IPS DF 19.7 (cell line): ENCODE data around the gene ARNT2.

ENCODE experiments used
- DNase-seq: peaks from one replicate; pipeline ENCODE4 v3.0.0-alpha.2; 2013; ENCODE audit warnings: low read depth, low spot score

The ARNT2 gene

DNA sequence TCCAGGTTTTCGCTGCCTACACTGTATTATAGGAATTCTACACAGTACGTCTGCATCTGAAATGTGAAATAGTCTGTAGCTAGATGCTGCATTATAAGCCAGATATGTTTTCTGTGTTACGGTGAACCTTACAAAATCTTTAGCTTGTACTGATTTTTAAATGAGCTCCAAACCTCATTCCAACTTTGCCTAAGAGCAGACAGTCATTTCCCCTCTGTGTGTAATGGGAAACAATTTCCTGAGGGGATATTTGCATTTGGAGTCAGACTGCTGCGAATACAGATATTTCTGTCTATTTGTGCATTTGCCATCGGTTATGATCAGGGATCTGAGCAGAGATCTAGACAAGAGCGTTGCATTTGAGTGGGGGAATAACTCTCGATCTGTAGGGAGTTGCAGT, 37.5 kb downstream of the ARNT2 start:
- no peak for DNase-seq

DNA sequence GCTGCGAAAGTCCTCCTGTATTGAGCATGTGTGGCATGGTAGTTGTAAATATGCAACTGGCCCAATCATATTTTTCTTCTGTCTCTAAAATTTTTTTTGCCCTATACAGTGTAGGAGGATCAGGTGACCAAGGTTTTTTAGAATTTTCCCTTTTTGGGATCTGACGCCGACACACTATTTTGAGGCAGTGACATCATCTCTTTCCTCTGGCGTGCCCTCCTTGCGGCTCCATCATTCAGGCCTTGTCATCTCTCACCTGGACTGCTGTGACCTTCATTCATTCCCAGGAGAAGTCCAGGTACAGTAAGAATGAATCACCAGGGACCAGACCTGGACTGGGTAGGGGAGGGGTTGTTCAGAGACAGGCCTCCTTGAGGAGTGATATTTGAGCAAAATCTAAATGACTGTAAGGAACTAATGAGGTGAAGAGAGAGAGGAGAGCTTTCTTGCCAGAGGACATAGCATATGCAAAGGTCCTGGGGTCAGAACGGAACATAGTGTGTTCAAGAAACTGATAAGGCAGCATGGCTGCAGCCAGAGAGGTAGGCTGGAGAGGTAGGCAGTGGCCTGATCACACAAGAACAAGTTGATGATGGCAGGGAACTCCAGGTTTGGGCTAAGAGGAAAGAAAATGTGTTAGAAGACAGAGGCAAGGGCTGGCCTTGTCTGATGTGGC, 38.7 kb downstream of the ARNT2 start:
- no peak for DNase-seq

DNA sequence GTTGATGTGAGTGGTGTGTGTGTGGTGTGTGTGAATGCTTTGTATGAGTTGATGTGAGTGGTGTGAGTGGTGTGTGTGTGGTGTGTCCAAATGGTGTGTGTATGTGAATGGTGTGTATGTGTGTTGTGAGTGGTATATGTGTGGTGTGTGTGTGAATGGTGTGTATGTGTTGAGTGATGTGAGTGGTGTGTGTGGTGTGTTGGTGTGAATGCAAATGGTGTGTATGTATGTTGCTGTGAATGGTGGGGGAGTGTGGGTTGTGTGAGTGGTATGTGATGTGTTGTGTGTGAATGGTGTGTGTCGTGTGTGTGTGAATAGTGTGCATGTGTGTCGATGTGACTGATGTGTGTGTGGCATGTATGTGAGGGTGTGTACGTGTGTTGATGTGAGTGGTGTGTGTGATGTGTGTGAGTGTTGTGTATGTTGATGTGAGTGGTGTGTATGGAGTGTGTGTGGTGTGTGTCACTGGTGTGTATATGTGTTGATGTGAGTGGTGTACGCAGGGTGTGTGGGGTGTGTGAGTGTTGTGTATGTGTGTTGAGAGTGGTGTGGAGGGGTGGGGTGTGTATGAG, 40.6 kb downstream of the ARNT2 start:
- DNase-seq: no peak

DNA sequence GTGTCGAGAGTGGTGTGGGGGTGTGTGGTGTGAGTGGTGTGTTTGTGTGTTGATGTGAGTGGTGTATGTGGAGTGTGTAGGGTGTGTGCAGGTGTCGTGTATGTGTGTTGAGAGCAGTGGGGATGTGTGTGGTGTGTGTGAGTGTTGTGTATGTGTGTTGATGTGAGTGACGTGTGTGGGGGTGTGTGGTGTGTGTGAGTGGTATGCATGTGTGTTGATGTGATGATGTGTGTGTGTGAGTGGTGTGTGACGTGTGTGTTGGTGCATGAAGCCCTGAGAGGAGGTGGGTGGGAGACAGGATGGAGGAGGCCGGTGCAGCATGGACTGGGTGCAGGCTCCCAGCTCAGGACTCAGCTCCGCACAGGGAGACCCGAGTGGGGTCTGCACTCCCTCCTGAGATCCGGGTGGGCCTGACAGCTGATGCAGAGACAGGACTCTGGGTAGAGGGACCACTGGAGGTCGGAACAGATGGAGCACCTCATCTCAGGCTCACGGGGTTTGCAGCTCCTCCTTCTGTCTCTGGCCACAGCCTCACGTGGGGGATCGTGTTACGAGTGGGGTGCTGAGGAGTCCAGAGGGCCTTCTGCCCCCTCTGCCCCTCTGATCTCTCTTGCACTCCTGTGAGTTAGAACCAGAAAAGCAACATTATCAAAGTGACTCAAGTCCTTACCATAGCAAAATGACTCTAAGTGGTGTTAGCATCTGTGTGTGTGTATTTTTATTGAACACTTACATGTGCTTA, 41.3 kb downstream of the ARNT2 start:
- no peak for DNase-seq

DNA sequence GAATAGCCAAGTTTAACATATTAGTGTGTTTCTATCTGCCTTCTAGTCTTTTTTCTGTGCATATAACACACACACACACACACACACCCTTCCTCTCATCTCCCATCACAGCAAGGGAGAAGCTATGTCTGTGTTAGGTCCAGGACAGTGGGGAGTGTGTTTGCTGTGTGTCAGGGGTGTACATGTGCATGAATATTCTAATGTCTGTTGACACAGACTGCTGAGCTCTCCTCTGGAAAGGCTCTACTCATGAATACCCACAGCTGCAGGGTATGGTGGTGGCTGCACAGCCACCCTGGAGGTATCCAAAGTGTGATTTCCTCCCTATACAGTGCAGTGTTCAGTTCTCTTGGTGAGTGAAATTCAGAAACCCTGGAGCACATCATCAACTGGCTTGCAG, 42.9 kb downstream of the ARNT2 start:
- DNase-seq: no peak

DNA sequence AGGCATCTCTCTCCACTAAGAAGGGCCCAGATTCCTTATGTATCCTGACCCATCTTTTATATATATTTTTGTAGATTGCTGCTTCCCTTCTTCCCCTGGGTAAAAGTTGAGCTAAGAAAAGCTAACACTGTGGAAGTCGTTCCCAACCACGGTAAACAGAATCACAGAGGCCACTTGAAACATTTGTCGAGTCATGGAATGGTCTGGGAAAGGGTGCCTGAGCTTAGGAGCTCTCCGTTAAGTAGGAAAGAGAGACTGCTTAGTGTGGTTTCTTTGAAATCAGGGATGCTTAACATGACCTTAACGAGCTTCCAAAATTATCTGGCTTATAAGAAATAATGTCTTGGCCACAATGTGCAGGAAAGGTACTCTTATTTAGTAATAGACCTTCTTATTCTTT, 45.6 kb downstream of the ARNT2 start:
- no peak for DNase-seq

DNA sequence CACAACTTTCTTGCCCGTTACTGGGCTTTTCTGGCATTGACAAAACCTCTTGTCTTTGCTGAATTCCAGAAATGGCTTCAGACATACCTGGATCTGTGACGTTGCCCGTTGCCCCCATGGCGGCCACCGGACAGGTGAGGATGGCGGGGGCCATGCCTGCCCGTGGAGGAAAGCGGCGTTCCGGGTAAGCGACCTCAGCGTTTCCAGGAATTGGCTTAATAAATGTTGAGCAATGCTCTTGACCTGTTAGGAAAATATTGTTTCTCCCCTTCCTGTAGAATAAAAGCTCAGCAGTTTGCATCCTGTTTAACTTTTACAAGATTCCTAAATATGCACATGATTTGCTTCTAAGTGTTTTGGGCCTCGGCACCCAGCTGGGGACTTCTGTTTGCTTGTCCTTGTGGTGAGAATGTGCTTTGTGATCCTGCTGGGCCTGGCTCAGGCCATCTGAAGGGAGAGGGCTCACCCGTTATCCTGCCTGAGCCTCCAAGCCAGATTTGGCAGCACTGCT, 46.7 kb downstream of the ARNT2 start:
- no peak for DNase-seq

DNA sequence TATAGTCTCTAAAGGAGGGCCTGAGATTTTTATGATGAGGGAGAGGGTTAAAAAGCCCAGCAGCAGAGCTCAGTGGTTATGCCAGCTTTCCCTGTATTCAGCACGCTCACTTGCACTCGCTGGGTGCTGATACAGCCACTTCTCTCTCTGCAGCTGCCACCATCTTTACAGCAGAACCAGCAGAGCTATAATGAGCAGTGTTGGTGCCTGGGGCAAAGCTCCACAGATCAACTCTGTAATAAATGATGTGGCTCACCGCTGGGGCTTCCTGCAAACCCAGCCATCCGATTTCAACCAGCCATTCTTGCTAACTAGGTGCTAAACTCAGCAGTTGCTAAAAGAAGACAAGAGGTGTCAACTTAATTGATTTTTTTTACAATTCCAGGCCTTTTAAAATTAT, 48.0 kb downstream of the ARNT2 start:
- no peak for DNase-seq

DNA sequence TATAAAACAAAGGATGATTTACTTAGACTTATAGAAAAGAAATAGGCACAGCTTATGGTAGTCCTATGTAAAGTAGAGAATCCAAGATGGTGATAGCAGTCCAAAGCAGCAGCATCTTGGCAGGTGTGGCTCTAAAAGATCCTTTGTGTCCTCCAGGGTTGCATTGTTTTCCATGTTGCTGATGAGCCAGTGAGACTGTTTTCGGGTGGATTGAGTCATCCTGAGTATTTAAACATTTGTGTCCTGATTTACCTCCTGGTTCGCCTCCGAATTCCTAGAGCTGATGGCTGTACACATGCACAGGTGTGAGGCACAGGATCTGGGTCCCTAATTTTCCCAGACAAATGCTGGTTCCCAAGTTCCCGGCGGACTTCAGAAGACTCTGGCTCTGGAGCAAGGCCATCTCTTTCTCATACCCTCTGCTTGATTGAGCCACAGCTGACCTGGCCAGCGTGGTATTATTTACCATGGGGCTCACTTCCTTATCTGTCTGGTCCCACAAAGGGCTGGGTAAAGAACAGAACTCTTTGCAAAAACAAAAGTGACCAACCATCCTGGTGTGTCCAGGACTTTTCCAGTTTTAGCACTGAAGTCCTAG, 51.0 kb downstream of the ARNT2 start:
- DNase-seq: no peak

DNA sequence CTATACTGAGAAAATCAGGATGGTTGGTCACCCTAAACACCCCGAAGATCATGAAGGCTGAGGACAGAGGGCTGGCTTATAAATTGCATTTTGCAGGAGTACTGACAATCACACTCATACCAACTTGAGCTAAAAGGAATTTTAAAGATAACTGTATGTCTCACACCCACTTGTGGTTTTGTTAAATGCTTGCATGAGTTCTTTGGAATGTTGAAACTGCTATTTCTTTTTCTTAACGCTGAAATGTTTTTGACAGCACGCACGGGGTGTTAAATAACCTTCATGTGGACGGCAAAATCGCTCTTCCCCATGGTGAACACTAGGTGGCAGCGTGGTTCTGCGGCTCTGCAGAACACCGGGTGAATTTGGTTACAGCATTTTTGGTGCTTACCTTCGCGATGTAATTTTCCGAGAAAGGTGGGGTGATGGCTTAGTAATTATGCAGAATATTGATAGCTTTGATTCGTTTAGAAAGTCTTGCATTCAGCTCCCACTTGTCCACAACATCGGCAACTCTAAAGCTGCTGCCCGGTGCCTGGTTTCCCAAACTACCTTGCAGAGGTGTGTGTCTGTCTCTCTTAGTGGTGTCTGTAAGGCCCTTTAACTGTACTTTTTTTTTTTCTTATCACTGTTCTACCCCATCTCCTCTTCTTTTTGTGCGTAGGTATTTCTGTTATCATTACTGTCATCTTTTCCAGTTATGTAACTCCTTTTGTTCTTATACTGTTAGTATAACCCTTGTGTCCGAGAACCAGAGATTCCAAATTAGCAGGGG, 51.7 kb downstream of the ARNT2 start:
- no peak for DNase-seq

DNA sequence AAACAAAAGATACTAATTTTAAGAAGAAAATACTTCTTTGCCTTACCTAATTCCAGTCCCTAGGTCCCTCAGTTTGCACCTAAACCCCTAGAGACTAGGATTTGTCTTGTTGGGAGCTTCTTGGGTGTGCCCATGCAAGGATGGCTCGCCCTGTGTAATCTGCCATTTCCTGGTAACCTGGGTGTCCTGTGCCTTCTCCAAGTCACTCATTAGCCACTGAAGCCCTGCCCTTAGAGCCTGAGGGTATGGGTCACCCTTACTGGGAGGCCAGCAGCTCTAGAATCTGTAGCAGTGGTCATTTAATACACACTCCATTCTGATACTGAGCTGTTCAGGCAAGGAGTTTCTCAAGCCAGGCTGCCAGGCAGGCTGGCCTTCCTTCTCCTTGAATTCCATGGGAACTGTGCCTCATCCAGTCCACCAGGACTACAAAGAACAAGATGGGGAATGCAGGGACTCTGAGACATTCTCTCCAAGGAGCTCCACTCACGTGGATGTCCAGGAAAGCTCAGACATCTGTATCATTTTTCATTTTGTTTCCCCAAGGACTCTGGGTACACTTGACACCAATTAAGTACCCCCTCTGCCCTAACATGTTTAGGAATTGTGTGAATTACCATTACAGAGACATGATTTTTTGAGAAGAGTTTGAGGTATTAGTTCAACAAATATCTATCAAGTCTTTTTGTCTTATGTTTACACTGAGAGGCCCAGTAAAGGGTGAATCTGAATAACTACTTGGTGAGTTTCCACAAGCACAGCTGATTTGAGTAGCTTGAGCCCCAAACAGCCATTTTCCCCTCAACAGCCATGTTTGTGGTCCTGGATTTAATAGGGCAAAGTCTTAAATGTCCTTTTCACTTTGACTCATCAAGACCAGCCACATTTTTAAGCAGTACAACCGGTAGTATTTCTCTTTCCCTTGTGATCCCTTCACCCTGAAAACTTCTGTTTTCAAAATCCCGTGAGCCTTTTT, 52.6 kb downstream of the ARNT2 start:
- DNase-seq: no peak

DNA sequence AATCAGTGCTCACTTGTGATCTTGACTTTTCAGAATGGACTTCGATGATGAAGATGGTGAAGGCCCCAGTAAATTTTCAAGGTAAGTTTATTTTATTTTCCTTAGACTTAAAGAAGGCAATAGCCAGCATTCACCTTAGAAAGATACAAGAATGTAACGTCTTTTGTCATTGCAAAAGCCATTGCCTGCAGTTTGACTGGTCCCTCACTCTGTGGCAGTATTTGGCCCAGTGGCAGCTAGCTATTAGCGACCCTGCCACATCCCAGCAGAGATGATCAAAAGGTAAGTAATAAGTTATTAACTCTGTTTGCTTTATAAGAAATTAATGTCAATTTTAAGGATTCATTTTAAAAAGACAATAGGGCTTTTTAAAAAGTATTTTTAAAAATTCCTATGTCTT, 53.7 kb downstream of the ARNT2 start:
- DNase-seq: no peak

DNA sequence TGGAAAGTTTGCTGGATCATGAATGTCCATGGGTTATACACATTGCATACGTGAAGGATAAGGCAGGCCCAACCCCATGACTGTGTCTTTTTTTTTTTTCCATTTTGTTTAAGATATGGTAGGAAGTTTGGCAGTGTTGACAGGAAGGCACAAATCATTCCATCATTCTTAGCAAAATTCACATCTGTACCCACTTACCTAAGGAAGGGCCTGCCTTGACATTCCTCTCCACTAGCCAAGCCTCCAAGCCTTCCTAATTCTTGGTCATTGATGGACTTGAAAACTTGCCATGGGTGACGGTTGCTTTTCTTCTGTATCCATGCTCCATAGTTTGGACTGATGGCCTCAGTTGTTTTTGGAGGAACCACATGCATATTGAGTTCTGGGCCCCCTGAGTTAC, 54.4 kb downstream of the ARNT2 start:
- no peak for DNase-seq

DNA sequence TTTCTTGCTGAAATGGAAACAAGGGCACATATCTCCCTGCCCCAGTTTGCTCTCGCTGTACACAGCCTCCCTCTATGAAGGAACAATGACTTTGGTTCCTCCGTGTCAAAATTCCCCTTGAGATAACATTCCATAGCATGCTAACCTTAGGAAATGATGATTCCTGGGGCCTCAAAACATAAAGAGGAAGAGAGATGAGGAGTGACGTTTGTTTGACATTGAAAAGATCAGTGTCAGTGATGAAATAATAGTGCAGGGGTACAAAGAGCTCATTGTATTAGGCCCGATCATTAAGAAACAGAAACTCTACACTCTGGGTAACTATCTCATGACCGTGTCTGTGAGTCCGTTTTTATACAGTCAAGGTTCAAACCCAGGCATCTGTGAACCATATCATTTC, 55.2 kb downstream of the ARNT2 start:
- DNase-seq: no peak

DNA sequence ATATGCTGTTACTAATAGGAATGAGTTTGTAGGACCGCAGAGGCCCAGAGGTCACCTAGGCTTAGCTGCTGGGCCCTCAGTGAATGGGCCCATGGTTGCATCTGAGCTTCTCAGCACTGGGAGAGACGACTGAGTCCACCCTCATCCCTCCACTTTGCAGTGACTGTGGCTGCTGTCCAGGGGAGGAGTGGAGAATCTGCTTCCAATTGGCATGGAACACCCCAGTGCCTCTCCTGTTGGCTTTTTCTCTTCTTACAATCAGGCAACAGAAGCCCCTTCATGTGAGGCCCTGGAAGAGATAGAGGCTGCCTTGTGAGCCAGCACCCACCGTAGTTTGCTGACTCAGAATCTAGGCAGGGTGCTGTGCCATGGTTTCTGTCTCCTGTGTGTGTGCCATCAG, 55.6 kb downstream of the ARNT2 start:
- no peak for DNase-seq

DNA sequence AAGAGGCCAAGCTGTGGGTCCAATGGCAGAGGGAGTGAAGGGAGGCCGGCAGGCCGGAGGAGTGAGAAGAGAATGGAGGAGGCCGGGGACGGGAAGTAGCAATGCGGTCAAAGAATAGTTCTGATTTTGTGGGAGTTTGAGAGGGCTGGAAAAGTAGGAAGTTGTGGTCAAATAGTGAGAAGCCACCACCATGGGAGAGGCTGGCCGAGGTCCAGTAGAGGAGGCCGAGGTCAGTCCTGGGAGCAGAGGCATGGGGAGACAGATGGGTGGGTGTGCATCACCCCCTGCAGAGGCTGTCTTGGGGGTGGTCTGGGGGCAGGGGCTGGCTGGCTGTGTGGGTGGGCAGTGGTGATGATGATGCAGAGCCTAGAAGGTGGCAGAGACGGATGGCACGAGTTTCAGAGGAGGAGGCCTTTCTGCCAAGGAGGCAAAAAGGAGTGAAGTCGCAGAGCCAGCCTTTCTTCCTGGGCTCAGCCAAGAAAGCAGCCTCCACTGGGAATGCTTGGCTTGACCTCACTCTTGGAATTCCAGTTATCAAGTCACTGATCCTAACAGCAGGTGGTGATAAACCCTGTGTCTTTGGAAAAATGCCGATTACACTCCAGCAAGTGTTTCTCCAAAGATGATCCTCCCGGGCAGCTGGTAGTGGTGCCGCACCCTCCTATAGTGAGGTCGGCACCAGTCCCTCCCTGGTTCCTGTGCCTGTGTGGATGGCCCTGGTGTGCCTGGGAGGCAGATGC, 57.3 kb downstream of the ARNT2 start:
- DNase-seq: no peak

DNA sequence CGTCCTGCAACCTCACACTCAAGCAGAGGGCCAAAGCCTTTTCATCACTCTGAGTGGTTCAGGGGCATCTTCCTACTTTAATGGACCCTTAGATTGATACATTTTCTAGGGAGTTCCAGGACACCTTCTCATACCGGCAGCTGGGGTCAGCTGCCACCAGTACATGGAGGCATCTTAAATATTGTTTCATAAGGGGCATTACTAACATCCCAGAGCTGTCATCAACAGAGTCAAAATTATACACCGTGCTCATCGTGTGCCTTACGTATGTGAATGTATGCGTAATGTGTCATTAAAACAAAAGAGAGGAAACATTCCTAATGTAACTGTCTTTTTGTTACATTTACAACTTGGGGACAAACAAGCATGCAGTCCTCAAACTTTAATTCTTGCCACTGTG, 57.9 kb downstream of the ARNT2 start:
- DNase-seq: no peak

DNA sequence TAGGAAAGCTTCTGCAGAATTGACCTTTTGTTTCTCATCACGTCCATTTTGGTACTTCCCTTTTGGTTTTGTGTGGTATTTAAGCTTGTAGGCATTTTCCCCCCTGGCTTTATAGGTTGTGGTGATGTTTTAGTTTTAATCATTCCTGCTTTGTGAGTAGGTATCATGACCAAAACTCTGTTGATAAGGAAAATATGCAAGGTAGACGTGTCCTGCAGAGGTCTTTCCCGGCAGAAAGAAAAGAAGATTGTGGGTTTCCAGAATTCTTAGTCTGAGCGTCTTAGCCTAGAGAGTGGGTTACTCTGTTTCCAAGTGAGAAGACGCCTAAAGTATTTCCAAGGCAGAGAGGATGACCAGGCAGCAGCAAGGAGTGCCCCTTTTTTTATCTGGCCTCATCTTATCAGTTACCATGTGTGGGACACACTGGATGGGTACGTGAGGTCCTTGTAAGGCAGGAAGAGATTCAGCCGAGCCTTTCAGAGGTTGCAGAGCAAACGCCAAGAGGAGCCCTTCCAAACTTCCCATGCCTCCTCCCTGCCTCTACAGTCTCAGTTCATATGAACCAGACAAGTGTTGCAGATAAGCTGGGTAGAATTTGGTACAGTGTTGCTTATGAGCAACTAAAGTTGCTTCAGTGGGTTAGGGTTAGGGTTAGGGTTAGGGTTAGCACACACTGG, 58.8 kb downstream of the ARNT2 start:
- DNase-seq: no peak

DNA sequence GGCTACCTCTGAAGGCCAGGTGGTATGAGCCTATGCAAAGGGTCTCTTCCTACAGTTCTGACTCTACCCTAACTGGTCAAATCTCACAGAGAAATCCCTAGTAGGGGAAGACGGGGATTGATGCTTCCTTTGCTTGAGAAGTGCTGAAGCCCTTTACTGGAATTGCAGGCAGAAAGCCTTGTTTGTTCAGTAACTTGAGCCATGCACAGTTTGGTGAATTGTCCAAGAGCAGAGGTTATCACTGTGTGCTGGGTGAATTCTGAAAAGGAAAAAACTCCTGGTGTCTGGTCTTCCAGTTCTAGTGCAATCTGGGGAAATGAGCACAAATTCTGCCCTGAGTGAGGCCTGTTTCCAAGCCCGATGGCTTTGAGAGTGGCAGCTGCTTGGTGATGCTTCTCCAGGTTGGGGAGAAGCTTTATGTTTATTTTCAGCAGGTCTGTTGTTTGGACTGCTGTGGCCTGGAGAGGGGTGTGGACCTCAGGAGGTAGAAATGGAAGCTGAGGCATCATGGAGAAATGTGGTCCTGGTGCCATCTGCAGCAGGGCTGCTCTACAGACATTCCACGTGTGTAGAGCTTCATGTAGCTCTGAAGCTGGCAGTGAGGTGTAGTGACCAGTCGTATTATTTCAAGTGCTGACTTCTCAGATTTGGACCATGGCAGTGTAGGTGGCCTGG, 60.9 kb downstream of the ARNT2 start:
- no peak for DNase-seq
